ENCODE measurements around the gene KRTAP5-4. TPM values are rescaled to one million over a fixed set of nuclear protein-coding genes. Genes with fewer than 3 reads are reported as not detected.

Gene KRTAP5-4
- total RNA-seq, 1 donor from 2014 or later = not detected

GRCh38 chr11:1574933-1575242, 47.0 kb downstream of the KRTAP5-4 start:
- H3K36me3 ChIP-seq = no peaks in the 10 kb centered on the region
- no peak overlapping the region for H3K4me3 ChIP-seq
- intact Hi-C loops (cut with DNase I) = loop anchor here (2.0 to 10.0 kb wide), 3 partner anchors 28 to 370 kb away; no protein-coding TSS in a partner anchor
- TF ChIP-seq POLR2AphosphoS5 (IDR thresholded peaks at IDR 0.05; ENCODE audit: insufficient read depth in 1 of 2, low read depth in 1 of 2) = no peak
- TF ChIP-seq, protein P1, sequence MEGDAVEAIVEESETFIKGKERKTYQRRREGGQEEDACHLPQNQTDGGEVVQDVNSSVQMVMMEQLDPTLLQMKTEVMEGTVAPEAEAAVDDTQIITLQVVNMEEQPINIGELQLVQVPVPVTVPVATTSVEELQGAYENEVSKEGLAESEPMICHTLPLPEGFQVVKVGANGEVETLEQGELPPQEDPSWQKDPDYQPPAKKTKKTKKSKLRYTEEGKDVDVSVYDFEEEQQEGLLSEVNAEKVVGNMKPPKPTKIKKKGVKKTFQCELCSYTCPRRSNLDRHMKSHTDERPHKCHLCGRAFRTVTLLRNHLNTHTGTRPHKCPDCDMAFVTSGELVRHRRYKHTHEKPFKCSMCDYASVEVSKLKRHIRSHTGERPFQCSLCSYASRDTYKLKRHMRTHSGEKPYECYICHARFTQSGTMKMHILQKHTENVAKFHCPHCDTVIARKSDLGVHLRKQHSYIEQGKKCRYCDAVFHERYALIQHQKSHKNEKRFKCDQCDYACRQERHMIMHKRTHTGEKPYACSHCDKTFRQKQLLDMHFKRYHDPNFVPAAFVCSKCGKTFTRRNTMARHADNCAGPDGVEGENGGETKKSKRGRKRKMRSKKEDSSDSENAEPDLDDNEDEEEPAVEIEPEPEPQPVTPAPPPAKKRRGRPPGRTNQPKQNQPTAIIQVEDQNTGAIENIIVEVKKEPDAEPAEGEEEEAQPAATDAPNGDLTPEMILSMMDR (IDR thresholded peaks at IDR 0.05) = no peak
- no peak for TF ChIP-seq POLR2A (IDR thresholded peaks at IDR 0.05)
- H3K27ac ChIP-seq = no peak overlapping the region
- H3K27me3 ChIP-seq = no peaks in the 10 kb centered on the region
- H3K9me3 ChIP-seq = no peaks in the 10 kb centered on the region
- DNase-seq (ENCODE audit: extremely low spot score in 2 of 2) = no peak
- peaks cover 40% of the 10 kb centered on the region for H3K4me1 ChIP-seq

DNA sequence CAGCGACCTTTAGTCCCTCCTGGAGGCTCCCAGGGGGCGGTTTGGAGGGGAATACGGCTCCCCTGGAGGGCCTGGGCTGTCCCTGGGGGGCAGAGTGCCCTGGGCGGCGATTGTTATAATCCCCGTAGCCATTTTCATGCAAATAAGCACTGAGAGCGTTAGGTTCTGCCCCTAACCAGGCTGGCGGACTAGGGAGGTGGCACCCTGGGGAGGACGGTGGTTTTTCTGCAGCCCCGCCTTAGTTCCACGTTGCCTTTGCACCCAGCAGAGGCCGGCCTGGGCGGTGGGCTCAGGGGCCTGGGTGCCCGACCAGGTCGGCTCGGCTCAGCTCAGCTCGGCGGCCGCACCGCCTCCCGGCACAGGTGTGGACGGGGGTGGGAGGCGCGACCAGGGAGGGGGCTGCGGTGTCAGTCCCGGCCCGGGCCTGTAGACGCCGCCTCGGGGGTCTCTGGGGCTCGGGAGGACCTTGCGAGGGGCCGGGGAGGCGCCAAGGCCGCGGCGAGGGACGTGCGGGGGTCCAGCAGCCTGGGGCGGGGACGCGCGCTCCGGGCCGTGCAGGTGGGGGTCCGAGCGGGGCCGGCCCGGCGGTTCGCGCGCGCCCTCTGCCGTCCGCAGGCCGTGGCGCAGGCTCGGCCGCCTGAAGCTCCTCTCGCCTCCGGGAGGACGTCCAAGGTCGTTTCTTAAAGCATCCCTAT, 47.6 kb downstream of the KRTAP5-4 start:
- intact Hi-C loops (cut with DNase I) = loop anchor here (2.0 to 10.0 kb wide), 3 partner anchors 28 to 370 kb away; no protein-coding TSS in a partner anchor
- no peaks in the 10 kb centered on the region for H3K9me3 ChIP-seq
- H3K27me3 ChIP-seq = no peaks in the 10 kb centered on the region
- DNase-seq (ENCODE audit: extremely low spot score in 2 of 2) = no peak
- peak overlapping the region; percentile 75 for H3K27ac ChIP-seq
- peaks cover 41% of the 10 kb centered on the region for H3K4me1 ChIP-seq
- TF ChIP-seq POLR2A (IDR thresholded peaks at IDR 0.05) (no peak), POLR2AphosphoS5 (IDR thresholded peaks at IDR 0.05; ENCODE audit: insufficient read depth in 1 of 2, low read depth in 1 of 2) (no peak)
- TF ChIP-seq, protein P1 (IDR thresholded peaks at IDR 0.05) = peak; percentile 7 to 46 (median 46)
- H3K4me3 ChIP-seq = peak overlapping the region; percentile 30 to 63
- no peaks in the 10 kb centered on the region for H3K36me3 ChIP-seq

DNA sequence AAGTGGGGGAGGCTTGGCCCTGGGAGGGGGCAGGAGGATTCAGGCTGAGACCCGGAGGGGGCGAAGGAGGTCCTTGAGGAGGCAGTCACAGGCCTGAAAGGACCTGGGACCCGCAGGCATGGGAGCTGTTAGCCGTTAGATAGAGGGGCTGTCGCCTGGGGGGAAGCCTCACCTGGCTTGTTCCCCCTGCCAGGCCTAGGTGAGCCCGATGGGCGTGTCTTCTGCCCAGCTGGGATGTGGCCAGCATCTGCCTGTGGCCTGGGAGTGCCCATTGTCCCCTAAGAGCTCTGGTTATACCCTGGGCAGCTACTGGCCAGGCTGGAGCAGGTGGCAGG, 48.1 kb downstream of the KRTAP5-4 start:
- peaks cover 41% of the 10 kb centered on the region for H3K4me1 ChIP-seq
- intact Hi-C loops (cut with DNase I) = loop anchor here (2.0 to 10.0 kb wide), 3 partner anchors 27 to 369 kb away; no protein-coding TSS in a partner anchor

GRCh38 chr11:1573077-1573902, 48.6 kb downstream of the KRTAP5-4 start:
- DNase-seq (ENCODE audit: extremely low spot score in 2 of 2) = peak in 1 of 2 donors; percentile 71
- peak overlapping the region; percentile 42 to 63 for H3K4me3 ChIP-seq
- peak overlapping the region; percentile 75 for H3K27ac ChIP-seq
- no peaks in the 10 kb centered on the region for H3K9me3 ChIP-seq
- H3K4me1 ChIP-seq = peaks cover 41% of the 10 kb centered on the region
- no peaks in the 10 kb centered on the region for H3K36me3 ChIP-seq
- H3K27me3 ChIP-seq = no peaks in the 10 kb centered on the region
- TF ChIP-seq POLR2AphosphoS5 (IDR thresholded peaks at IDR 0.05; ENCODE audit: insufficient read depth in 1 of 2, low read depth in 1 of 2) (peak in 1 of 2 donors; percentile 22), POLR2A (IDR thresholded peaks at IDR 0.05) (no peak)
- TF ChIP-seq, protein P1 (IDR thresholded peaks at IDR 0.05) = no peak
- intact Hi-C loops (cut with DNase I) = loop anchor here (5.0 to 10.0 kb wide), 2 partner anchors 236 to 368 kb away; no protein-coding TSS in a partner anchor

More for the DNA sequence above, 48.1 kb downstream of the KRTAP5-4 start:
- TF ChIP-seq, protein P1 (IDR thresholded peaks at IDR 0.05) = no peak
- peak in 1 of 2 donors; percentile 3 for TF ChIP-seq POLR2AphosphoS5 (IDR thresholded peaks at IDR 0.05; ENCODE audit: insufficient read depth in 1 of 2, low read depth in 1 of 2)
- H3K27me3 ChIP-seq = no peaks in the 10 kb centered on the region
- no peaks in the 10 kb centered on the region for H3K9me3 ChIP-seq
- H3K36me3 ChIP-seq = no peaks in the 10 kb centered on the region
- no peak for DNase-seq (ENCODE audit: extremely low spot score in 2 of 2)
- H3K4me3 ChIP-seq = peak overlapping the region; percentile 42 to 63
- H3K27ac ChIP-seq = peak overlapping the region; percentile 75
